Measurements from ENCODE around the gene CDX2.

The CDX2 gene

GRCh38 chr13:27928353-27928804, 40.7 kb downstream of the CDX2 start:
- TF ChIP-seq SIN3A (IDR thresholded peaks at IDR 0.05; ENCODE audit: borderline replicate concordance, insufficient read depth, low read length): no peak
- no peak for TF ChIP-seq TAF1 (IDR thresholded peaks at IDR 0.05; ENCODE audit: borderline replicate concordance, insufficient read depth, low read length)
- TF ChIP-seq FOXP2 (optimal IDR thresholded peaks at IDR 0.05; ENCODE audit: borderline replicate concordance, extremely low read depth, extremely low read length, insufficient read depth): no peak
- no peak for TF ChIP-seq REST (IDR thresholded peaks at IDR 0.05; ENCODE audit: insufficient read depth in 1 of 2, low read depth in 2 of 2, low read length in 2 of 2)
- no peak for TF ChIP-seq POLR2AphosphoS5 (IDR thresholded peaks at IDR 0.05; ENCODE audit: low read depth, low read length)

DNA sequence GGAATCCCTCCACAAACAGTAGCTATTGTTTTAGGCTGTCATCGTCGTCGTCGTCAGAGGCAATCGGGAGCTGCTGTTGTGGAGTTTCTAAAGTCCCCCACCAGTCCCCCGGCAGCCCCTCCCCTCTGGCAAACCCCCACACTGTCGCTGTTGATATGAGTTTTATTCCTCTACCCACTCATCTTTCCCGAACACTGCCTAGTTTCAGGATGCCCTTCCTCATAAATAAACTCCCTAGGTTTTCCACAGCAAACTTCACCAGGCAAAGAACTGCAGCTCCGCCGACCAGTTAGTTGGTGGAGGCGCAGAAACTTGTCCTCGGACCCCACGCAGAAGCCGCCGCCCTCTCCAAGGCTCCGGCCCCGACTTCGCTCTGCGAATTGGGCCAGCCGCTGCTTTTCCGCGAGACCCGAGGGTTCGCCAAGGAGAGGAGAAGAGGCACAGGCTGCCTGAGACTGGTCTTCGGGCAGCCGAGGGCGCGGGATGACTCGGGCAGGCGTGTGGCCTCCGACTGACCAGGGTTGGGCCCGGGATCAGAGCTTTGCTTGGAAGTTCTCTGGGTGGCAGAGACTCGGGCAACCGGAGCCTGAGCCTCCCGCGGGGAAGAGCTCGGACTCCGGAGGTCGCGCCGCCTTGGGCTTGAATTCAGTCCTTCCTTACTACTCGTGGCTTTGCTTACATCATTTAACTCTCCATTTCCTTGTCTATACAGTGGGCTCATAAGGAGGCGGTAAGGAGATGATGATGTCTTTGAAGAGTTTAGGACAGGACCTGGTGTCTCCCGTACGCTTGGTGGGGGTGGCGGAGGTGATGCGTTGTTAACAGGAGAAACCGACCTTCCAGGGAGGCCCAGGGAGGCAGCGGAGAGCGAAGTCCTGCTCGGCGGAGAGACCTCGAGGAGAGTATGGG, 41.4 kb downstream of the CDX2 start:
- TF ChIP-seq REST (IDR thresholded peaks at IDR 0.05; ENCODE audit: insufficient read depth in 1 of 2, low read depth in 2 of 2, low read length in 2 of 2) (no peak), SIN3A (IDR thresholded peaks at IDR 0.05; ENCODE audit: borderline replicate concordance, insufficient read depth, low read length) (no peak), FOXP2 (optimal IDR thresholded peaks at IDR 0.05; ENCODE audit: borderline replicate concordance, extremely low read depth, extremely low read length, insufficient read depth) (no peak), TAF1 (IDR thresholded peaks at IDR 0.05; ENCODE audit: borderline replicate concordance, insufficient read depth, low read length) (no peak), POLR2AphosphoS5 (IDR thresholded peaks at IDR 0.05; ENCODE audit: low read depth, low read length) (no peak)

- no peak for TF ChIP-seq POLR2AphosphoS5 (IDR thresholded peaks at IDR 0.05; ENCODE audit: low read depth, low read length)
- no peak for TF ChIP-seq REST (IDR thresholded peaks at IDR 0.05; ENCODE audit: insufficient read depth in 1 of 2, low read depth in 2 of 2, low read length in 2 of 2)
- TF ChIP-seq TAF1 (IDR thresholded peaks at IDR 0.05; ENCODE audit: borderline replicate concordance, insufficient read depth, low read length): no peak
- TF ChIP-seq SIN3A (IDR thresholded peaks at IDR 0.05; ENCODE audit: borderline replicate concordance, insufficient read depth, low read length): no peak
- TF ChIP-seq FOXP2 (optimal IDR thresholded peaks at IDR 0.05; ENCODE audit: borderline replicate concordance, extremely low read depth, extremely low read length, insufficient read depth): no peak
These were observed 42.3 kb downstream of the CDX2 start for GRCh38 chr13:27926644-27927434.

- TF ChIP-seq SIN3A (IDR thresholded peaks at IDR 0.05; ENCODE audit: borderline replicate concordance, insufficient read depth, low read length): no peak
- TF ChIP-seq POLR2AphosphoS5 (IDR thresholded peaks at IDR 0.05; ENCODE audit: low read depth, low read length): no peak
- no peak for TF ChIP-seq REST (IDR thresholded peaks at IDR 0.05; ENCODE audit: insufficient read depth in 1 of 2, low read depth in 2 of 2, low read length in 2 of 2)
- no peak for TF ChIP-seq FOXP2 (optimal IDR thresholded peaks at IDR 0.05; ENCODE audit: borderline replicate concordance, extremely low read depth, extremely low read length, insufficient read depth)
- no peak for TF ChIP-seq TAF1 (IDR thresholded peaks at IDR 0.05; ENCODE audit: borderline replicate concordance, insufficient read depth, low read length)
These were observed 43.7 kb downstream of the CDX2 start for GRCh38 chr13:27925220-27925991.

All from PFSK-1 (cell line).